Uterus (tissue), 2 donors: ENCODE results near the gene EOMES.

Experiments
- POLR2A ChIP-seq, 2 donors: fragments of 450-650 bp; IDR thresholded peaks; one replicate each; pipeline ENCODE4 v1.6.1; 2016; ENCODE audit warnings: antibody characterized with exemption in 2 of 2, mild to moderate bottlenecking in 1 of 2, moderate library complexity in 1 of 2
- TF ChIP-seq, protein P1 (sequence below), 4 experiments: fragments of 200-600 bp in 2 of 4; fragments of 450-650 bp in 2 of 4; sonication (generic) in 2 of 4; IDR thresholded peaks; one replicate each; pipeline ENCODE4 v1.5.1; 2016 to 2019; ENCODE audit warnings: antibody characterized with exemption in 4 of 4, mild to moderate bottlenecking in 2 of 4, moderate library complexity in 1 of 4

GRCh38 chr3:27726240-27726639 is 4.1 kb upstream of the EOMES start:
- TF ChIP-seq, protein P1, sequence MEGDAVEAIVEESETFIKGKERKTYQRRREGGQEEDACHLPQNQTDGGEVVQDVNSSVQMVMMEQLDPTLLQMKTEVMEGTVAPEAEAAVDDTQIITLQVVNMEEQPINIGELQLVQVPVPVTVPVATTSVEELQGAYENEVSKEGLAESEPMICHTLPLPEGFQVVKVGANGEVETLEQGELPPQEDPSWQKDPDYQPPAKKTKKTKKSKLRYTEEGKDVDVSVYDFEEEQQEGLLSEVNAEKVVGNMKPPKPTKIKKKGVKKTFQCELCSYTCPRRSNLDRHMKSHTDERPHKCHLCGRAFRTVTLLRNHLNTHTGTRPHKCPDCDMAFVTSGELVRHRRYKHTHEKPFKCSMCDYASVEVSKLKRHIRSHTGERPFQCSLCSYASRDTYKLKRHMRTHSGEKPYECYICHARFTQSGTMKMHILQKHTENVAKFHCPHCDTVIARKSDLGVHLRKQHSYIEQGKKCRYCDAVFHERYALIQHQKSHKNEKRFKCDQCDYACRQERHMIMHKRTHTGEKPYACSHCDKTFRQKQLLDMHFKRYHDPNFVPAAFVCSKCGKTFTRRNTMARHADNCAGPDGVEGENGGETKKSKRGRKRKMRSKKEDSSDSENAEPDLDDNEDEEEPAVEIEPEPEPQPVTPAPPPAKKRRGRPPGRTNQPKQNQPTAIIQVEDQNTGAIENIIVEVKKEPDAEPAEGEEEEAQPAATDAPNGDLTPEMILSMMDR (IDR thresholded peaks at IDR 0.05) = no peak
- TF ChIP-seq POLR2A (IDR thresholded peaks at IDR 0.05) = no peak
